Right ventricle myocardium inferior (tissue), 1 donor: ENCODE measurements around the gene PLA2G2C. TPM values are rescaled to one million over a fixed set of nuclear protein-coding genes. Genes with fewer than 3 reads are reported as not detected.
"Not testable (repeated sequence)": the region's sequence is repeated elsewhere in the genome, so short reads cannot be mapped to it uniquely, and the experiment has no call there.

Source experiments
- ATAC-seq: fragments of 200-7000 bp; cut with Tn5 transposase; one replicate; pipeline ENCODE4 v1.9.1; 2020; ENCODE audit warnings: mild to moderate bottlenecking, moderate library complexity
- DNase-seq: peaks from one replicate; pipeline ENCODE4 v3.0.0; 2021; ENCODE audit errors: missing footprints
- intact Hi-C: fragments of 100-400 bp; cut with DNase I; formaldehyde crosslinking; loops from one replicate; pipeline ENCODE4 v1.11.0; 2022
- total RNA-seq: library from RNA; stranded (reverse); fragmentation: NEBNext Ultra II Directional; extraction: Animal tissue kit (Norgen Biotek cat#: 25700); gene quantifications from one replicate; pipeline ENCODE4 v1.2.1, GENCODE V29; 2021
- donor health status: DM: no; HTN: yes; CAD: no; lungs with severe emphysema.

Gene PLA2G2C
- total RNA-seq, 1 donor from 2014 or later = not detected

GRCh38 chr1:20143734-20144565, 42.4 kb downstream of the PLA2G2C start:
- ATAC-seq = no peak
- no peak for DNase-seq
- intact Hi-C loops = no loop called here

- ATAC-seq (no peak), DNase-seq (no peak)
- intact Hi-C loops = no loop called here
Observed at GRCh38 chr1:20143318-20143717, 43.0 kb downstream of the PLA2G2C start.

DNA sequence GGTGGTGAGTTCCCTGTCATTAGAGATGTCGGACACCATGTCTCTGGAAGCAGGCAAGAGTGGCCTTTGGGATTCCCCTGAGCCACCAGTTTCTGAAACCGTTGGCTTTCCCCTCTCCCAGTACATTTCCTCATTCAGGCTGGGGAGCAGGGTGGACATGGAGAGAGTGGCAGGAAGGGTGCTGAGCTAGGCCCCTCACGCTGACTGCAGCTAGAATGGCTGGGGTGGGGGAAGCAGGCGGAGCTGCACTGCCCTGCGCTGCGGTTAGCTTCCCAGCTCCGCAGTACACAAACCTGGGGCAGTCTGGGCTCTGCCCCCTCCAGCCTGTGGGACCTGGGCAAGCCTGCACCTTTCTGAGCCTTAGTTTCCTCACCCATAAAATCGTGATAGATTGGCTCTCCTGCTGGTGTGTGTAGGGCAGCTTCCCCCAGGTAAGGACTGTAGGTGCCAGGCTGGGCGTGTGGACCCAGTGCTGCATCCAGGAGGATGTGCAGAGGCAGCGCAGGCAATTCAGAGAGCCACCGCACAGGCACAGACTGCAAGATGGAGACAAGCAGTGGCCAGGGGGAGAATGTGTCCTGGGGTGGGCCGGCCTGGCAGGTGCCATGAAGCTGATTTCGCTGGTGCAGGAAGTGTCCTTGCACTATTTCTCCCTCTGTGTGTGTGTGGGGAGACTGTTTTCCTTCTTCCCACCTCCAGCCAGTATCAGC, 44.2 kb downstream of the PLA2G2C start:
- DNase-seq (no peak), ATAC-seq (no peak)
- intact Hi-C loops = no loop called here

DNA sequence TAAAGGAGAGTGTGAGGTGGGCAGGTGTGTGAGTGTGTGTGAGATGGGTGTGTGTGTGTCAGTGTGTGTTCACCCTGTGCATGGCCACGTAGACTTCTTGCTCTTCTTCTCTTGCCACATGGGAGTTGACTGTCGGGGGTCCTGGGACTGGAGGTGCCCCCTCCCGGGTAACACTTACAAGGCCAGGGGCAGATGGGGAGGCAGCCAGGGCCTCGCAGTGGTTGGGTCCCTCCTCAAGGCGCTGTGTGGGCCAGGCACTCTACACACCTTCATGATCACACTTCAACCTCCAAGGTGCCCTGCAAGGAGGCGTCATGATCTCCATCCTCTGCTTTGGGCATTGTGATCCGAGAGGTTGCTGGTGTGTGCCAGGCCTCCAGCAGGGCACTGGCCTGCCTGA, 44.9 kb downstream of the PLA2G2C start:
- ATAC-seq = no peak
- intact Hi-C loops = no loop called here

GRCh38 chr1:20141001-20141400, 45.3 kb downstream of the PLA2G2C start:
- DNase-seq (no peak), ATAC-seq (no peak)
- intact Hi-C loops = no loop called here

More for the DNA sequence above, 44.9 kb downstream of the PLA2G2C start:
- no peak for DNase-seq

DNA sequence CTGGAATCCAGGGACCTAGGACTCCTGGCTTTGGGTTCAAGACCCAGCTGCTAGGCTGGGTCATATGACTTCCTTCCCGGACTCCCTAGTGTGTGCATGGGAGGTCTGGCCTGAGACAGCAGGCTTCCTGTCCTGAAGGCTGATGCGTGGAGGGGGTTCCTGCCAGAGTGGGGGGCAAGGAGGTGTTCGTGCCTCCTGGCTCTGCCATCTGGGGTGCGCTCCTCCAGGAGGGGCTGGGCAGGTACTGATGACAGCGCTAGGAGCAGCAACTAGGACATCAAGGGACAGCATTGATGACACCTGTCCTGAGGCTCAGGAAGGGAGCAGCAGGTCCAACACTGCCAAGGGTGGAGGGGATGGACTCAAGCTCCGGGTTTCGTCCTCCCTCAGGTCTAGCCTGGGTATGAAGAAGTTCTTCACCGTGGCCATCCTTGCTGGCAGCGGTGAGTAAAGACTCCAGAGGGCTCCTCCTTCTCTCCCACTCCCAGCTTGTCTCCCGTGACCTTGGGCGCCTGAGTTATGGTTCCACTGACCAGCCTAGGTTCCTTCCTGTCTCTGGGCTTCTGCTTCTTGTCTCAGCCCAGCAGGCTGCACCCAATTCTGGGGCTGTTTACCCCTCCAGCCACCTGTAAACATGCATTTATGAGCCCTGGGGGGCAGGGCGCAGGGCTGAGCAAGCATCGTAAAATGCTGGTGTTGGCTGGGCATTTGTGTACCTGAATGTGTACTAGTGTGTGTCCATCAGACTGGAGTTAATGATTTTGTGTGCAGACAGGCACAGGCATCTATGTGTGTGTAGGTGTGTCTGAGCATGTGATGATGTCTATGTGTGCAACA, 46.3 kb downstream of the PLA2G2C start:
- no peak for DNase-seq
- no peak for ATAC-seq
- intact Hi-C loops = no loop called here

DNA sequence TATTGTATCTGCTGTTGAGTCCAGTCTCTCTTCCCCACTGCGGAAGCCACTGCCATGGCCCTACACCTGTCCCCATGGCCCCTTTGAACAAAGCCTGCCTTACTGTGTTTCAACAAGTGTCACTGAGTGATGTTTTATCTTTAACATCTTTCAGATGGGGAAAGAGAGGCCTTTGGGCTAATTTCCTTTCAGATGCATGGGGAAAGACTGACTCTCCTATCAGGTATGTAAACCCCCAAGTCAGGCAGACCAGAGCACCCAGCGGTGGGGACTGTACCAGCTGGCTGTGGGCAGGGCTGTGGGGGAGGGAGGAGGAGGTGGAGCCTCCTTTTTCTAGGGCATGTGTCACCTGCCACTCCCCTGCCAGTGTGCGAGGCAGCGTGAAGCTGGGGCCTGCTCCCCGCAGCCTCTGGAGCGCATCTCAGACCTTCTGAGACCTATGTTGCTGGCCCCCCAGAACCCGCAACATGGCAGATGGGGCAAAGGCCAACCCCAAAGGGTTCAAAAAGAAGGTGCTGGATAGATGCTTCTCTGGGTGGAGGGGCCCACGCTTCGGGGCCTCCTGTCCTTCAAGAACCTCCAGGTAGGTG, 47.3 kb downstream of the PLA2G2C start, which contains the start of gene PLA2G2F:
Gene PLA2G2F, plus strand, starts transcription at position 363 of the 590 bp plus-strand sequence. Its CDS starts 105 bp downstream, at position 468.
- ATAC-seq (no peak), DNase-seq (no peak)
- intact Hi-C loops = no loop called here

- intact Hi-C loops = no loop called here
- no peak for DNase-seq
- no peak for ATAC-seq
Observed at GRCh38 chr1:20138346-20138745, 48.0 kb downstream of the PLA2G2C start.

DNA sequence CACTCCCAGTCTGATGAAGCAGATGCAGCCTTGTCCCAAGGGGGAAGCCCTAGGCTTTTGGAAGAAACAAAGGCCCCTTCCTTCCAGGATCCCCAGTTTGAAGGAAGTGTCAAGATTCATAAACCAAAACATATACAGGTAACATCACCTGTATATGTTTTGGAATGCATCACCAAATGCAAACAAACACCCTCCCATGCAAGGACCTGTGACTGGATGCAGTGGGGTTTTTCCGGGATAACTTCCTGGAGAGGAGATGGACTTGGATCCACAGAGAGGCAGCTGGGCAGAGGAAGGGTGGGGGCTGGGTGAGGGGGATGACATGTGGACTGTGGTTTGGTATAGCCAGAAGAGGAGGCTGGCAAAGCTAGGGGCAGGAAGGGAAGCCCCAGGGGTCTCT, 48.7 kb downstream of the PLA2G2C start:
- intact Hi-C loops = no loop called here
- DNase-seq = no peak
- no peak for ATAC-seq

DNA sequence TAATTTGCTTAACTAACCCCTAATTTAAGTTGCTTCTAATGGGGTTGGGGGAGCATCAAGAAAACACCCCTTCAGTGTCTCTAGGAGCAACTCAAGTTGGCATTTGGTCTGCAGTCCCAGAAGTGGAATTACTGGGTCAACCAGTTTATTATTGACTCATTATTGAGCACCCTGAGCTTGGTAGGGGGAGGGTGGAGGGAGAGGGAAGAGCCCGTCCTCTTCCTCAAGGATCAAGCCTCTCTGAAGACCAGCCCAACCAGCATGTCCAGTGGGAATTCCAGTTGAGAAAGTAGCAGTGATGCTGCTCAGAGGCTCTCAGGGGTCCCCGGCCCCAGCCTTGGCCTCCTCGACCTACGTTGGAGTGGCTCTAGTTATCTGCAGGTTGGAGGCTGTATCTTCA, 49.3 kb downstream of the PLA2G2C start:
- no peak for ATAC-seq

GRCh38 chr1:20136249-20136648, 50.1 kb downstream of the PLA2G2C start:
- ATAC-seq = no peak
- intact Hi-C loops = no loop called here

More for the DNA sequence above, 49.3 kb downstream of the PLA2G2C start:
- no peak for DNase-seq
- intact Hi-C loops = no loop called here

DNA sequence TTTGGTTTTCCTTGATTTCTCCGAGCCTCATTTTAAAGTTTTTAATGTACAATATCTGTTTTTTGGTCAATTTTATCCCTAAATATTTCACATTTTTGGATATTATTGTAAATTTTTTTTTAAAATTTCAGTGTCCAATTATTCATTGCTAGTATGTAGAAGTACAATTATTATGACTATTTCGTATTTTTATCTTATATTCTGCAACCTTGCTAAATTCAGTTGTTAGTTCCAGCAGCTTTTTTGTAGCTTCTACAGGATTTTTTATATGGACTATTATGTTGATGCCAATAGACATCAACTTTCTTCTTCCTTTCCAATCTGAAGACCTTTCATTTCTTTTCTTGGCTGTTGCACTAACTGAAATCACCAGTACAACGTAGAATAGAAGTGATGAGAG, 51.3 kb downstream of the PLA2G2C start:
- DNase-seq (no peak), ATAC-seq (no peak)
- intact Hi-C loops = no loop called here

More at GRCh38 chr1:20136249-20136648, 50.1 kb downstream of the PLA2G2C start:
- no peak for DNase-seq

DNA sequence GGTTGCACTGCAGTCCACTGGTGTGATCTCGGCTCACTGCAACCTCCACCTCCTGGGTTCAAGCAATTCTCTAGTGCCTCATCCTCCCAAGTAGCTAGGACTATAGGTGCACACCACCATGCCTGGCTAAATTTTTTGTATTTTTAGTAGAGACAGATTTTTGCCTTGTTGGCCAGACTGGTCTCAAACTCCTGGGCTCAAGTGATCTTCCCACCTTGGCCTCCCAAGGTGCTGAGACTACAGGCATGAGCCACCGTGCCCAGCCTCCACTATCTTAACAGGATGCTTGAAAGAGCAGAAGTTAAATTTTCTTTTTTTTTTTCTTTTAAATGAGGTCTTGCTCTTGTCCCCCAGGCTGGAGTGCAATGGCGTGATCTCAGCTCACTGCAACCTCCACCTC, 55.8 kb downstream of the PLA2G2C start:
- DNase-seq, intact Hi-C loops, ATAC-seq: not testable (repeated sequence)

GRCh38 chr1:20126806-20127440, 59.4 kb downstream of the PLA2G2C start:
- no peak for DNase-seq
- no peak for ATAC-seq
- intact Hi-C loops = no loop called here

DNA sequence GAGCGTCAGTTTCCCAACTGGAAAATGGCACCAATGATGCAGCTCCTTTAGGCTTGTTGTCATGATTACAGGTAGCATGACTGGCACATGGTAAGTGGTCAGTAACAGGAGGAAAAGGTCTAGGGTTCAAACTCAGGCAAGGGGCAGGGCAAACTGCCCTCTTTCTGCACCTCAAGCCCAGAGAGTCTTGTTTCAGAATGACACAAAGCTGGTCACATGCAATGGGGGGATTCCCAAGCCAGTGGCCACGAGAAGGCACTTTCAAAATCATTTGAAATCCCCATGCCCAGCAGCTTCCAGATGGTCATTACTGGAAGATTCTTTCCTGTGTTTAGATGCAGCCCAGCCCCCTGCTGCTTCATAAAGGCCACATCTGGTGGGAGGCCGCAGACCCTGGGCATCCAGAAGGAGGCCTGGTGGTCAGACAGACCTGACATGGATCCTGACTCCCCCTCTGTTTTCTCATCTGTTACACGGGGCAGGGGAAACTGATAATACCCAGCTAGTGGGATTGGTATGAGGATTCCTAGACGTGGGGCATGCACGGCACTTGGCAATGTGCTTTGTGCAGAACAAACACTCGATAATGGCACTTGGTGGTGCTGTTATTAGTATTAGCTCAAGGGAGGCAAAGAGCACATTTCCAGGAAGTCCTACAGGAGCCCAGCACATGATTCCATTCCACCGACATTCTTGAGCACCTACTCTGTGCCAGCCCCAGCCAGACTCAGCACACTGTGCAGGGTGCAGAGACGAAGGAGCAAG, 60.1 kb downstream of the PLA2G2C start:
- no peak for DNase-seq
- ATAC-seq = no peak

GRCh38 chr1:20125100-20125499, 61.2 kb downstream of the PLA2G2C start:
- peak; percentile 63 for ATAC-seq

More for the DNA sequence above, 60.1 kb downstream of the PLA2G2C start:
- intact Hi-C loops = no loop called here

GRCh38 chr1:20124456-20125057, 61.8 kb downstream of the PLA2G2C start:
- intact Hi-C loops = no loop called here
- no peak for DNase-seq
- peak; percentile 77 for ATAC-seq

More at GRCh38 chr1:20125100-20125499, 61.2 kb downstream of the PLA2G2C start:
- no peak for DNase-seq
- intact Hi-C loops = no loop called here
